Right atrium auricular region (tissue), 2 donors: ENCODE data around the gene EYA2. TPM values are rescaled to one million over a fixed set of nuclear protein-coding genes. Genes with fewer than 3 reads are reported as not detected.

Source experiments
- DNase-seq: peaks from one replicate; pipeline ENCODE4 v3.0.0-alpha.2; 2019; ENCODE audit warnings: low spot score
- H3K27ac ChIP-seq, 2 donors: fragments of 200-600 bp; sonication (generic); 1 replicate in 1 of 2; 2 replicates in 1 of 2; pipeline ENCODE4 v1.5.1; 2016 to 2019
- H3K27me3 ChIP-seq, 2 donors: fragments of 200-600 bp; sonication (generic); one replicate each; pipeline versions ENCODE4 v1.5.1 to v1.6.0; 2017 to 2019
- H3K36me3 ChIP-seq: fragments of 200-600 bp; sonication (generic); one replicate; pipeline ENCODE4 v1.5.1; 2016
- H3K4me1 ChIP-seq, 2 donors: fragments of 200-600 bp; sonication (generic); one replicate each; pipeline versions ENCODE4 v1.5.1 to v1.6.0; 2017 to 2019
- H3K4me3 ChIP-seq, 2 donors: fragments of 200-600 bp; sonication (generic); 1 replicate in 1 of 2; 2 replicates in 1 of 2; pipeline ENCODE4 v1.5.1; 2017 to 2019; ENCODE audit warnings: mild to moderate bottlenecking in 1 of 2, moderate library complexity in 1 of 2
- H3K9me3 ChIP-seq, 2 donors: fragments of 200-600 bp; sonication (generic); one replicate each; pipeline ENCODE4 v1.5.1; 2019
- CTCF ChIP-seq, 2 donors: fragments of 200-600 bp; sonication (generic); IDR thresholded peaks; one replicate each; pipeline ENCODE4 v1.5.1; 2019; ENCODE audit warnings: antibody characterized with exemption in 2 of 2
- total RNA-seq, 2 donors: library from RNA; depleted of rRNA; stranded (reverse); fragments of >200 nt; gene quantifications; one replicate each; pipeline ENCODE4 v1.1.0, GENCODE V29; 2016

EYA2 gene
- total RNA-seq, 2 donors from 2014 or later = 0.30 to 2.6 TPM

GRCh38 chr20:47125758-47126591 is 231.3 kb downstream of the EYA2 start:
- no peak for TF ChIP-seq CTCF (IDR thresholded peaks at IDR 0.05)

GRCh38 chr20:47126709-47127108 is 232.1 kb downstream of the EYA2 start:
- H3K36me3 ChIP-seq = no peaks in the 10 kb centered on the region
- H3K9me3 ChIP-seq = no peaks in the 10 kb centered on the region
- TF ChIP-seq CTCF (IDR thresholded peaks at IDR 0.05) = no peak
- no peaks in the 10 kb centered on the region for H3K27me3 ChIP-seq
- H3K27ac ChIP-seq = peak overlapping the region; percentile 67 to 71
- no peak for DNase-seq
- peaks cover 0 to 40% of the 10 kb centered on the region in 2 donors for H3K4me1 ChIP-seq
- no peak overlapping the region for H3K4me3 ChIP-seq

More at GRCh38 chr20:47125758-47126591, 231.3 kb downstream of the EYA2 start:
- Histone ChIP-seq H3K27me3 (no peaks in the 10 kb centered on the region), H3K36me3 (no peaks in the 10 kb centered on the region), H3K4me1 (peaks cover 0 to 40% of the 10 kb centered on the region in 2 donors), H3K27ac (peak overlapping the region; percentile 67 to 71), H3K4me3 (no peak overlapping the region), H3K9me3 (no peaks in the 10 kb centered on the region)
- DNase-seq = no peak

GRCh38 chr20:47127546-47127945 is 232.9 kb downstream of the EYA2 start:
- no peaks in the 10 kb centered on the region for H3K27me3 ChIP-seq
- TF ChIP-seq CTCF (IDR thresholded peaks at IDR 0.05) = no peak
- peak overlapping the region in 1 of 2 donors; percentile 10 for H3K27ac ChIP-seq
- no peaks in the 10 kb centered on the region for H3K36me3 ChIP-seq
- H3K9me3 ChIP-seq = no peaks in the 10 kb centered on the region
- H3K4me3 ChIP-seq = no peak overlapping the region
- peaks cover 0 to 40% of the 10 kb centered on the region in 2 donors for H3K4me1 ChIP-seq
- no peak for DNase-seq

GRCh38 chr20:47127999-47128398 is 233.4 kb downstream of the EYA2 start:
- Histone ChIP-seq H3K36me3 (no peaks in the 10 kb centered on the region), H3K4me3 (no peak overlapping the region), H3K9me3 (no peaks in the 10 kb centered on the region), H3K27me3 (no peaks in the 10 kb centered on the region), H3K4me1 (peaks cover 0 to 40% of the 10 kb centered on the region in 2 donors), H3K27ac (peak overlapping the region in 1 of 2 donors; percentile 35)
- TF ChIP-seq CTCF (IDR thresholded peaks at IDR 0.05) = no peak
- no peak for DNase-seq

- H3K36me3 ChIP-seq = no peaks in the 10 kb centered on the region
- no peaks in the 10 kb centered on the region for H3K9me3 ChIP-seq
- H3K4me1 ChIP-seq = peaks cover 0 to 38% of the 10 kb centered on the region in 2 donors
- no peak overlapping the region for H3K4me3 ChIP-seq
- DNase-seq = no peak
- no peaks in the 10 kb centered on the region for H3K27me3 ChIP-seq
- H3K27ac ChIP-seq = no peak overlapping the region
- TF ChIP-seq CTCF (IDR thresholded peaks at IDR 0.05) = no peak
These were observed 234.7 kb downstream of the EYA2 start for GRCh38 chr20:47129306-47129705.
